T-helper 2 cell (primary cell): ENCODE results near the gene PACS2.

Source experiments
- DNase-seq, 5 experiments: peaks; one replicate each; pipeline versions ENCODE4 v3.0.0 to v3.0.0-alpha.2; 2012 to 2022

PACS2 gene

GRCh38 chr14:105425823-105426247, 111.3 kb downstream of the PACS2 start:
- no peak for DNase-seq

GRCh38 chr14:105426416-105427130, 112.0 kb downstream of the PACS2 start:
- DNase-seq, result no peak

GRCh38 chr14:105427412-105427811, 112.9 kb downstream of the PACS2 start:
- no peak for DNase-seq

- DNase-seq, result no peak
Measured at GRCh38 chr14:105427936-105428485, 113.5 kb downstream of the PACS2 start.

GRCh38 chr14:105430042-105430441, 115.5 kb downstream of the PACS2 start:
- DNase-seq, result no peak

GRCh38 chr14:105430565-105430964, 116.0 kb downstream of the PACS2 start:
- no peak for DNase-seq

GRCh38 chr14:105431256-105431655, 116.7 kb downstream of the PACS2 start:
- no peak for DNase-seq

- no peak for DNase-seq
Measured at GRCh38 chr14:105432657-105433056, 118.1 kb downstream of the PACS2 start.

- no peak for DNase-seq
Measured at GRCh38 chr14:105433161-105433605, 118.6 kb downstream of the PACS2 start.

- no peak for DNase-seq
Measured at GRCh38 chr14:105436402-105436801, 121.9 kb downstream of the PACS2 start.

GRCh38 chr14:105436891-105437722, 122.6 kb downstream of the PACS2 start:
- DNase-seq, result no peak

- DNase-seq, result no peak
Measured at GRCh38 chr14:105437723-105438500, 123.4 kb downstream of the PACS2 start.

- DNase-seq, result no peak
Measured at GRCh38 chr14:105439179-105439578, 124.6 kb downstream of the PACS2 start.

GRCh38 chr14:105439710-105440553, 125.4 kb downstream of the PACS2 start:
- DNase-seq, result no peak

- no peak for DNase-seq
Measured at GRCh38 chr14:105440554-105440900, 126.0 kb downstream of the PACS2 start.

GRCh38 chr14:105440992-105441391, 126.4 kb downstream of the PACS2 start:
- DNase-seq, result no peak

- DNase-seq, result no peak
Measured at GRCh38 chr14:105442125-105442524, 127.6 kb downstream of the PACS2 start.

- no peak for DNase-seq
Measured at GRCh38 chr14:105442834-105443233, 128.3 kb downstream of the PACS2 start.

- no peak for DNase-seq
Measured at GRCh38 chr14:105444859-105445258, 130.3 kb downstream of the PACS2 start.

- no peak for DNase-seq
Measured at GRCh38 chr14:105445290-105445689, 130.7 kb downstream of the PACS2 start.

- no peak for DNase-seq
Measured at GRCh38 chr14:105445901-105446845, 131.6 kb downstream of the PACS2 start.
